ENCODE results near the gene ZBTB16. TPM values are rescaled to one million over a fixed set of nuclear protein-coding genes. Genes with fewer than 3 reads are reported as not detected.

The ZBTB16 gene
- total RNA-seq, 1 donor from 2014 or later: not detected

GRCh38 chr11:114063829-114064201 is 4.3 kb downstream of the ZBTB16 start:
- H3K4me3 Mint-ChIP-seq: no peak overlapping the region
- no peaks in the 10 kb centered on the region for H3K36me3 Mint-ChIP-seq
- no peaks in the 10 kb centered on the region for H3K9me3 Mint-ChIP-seq
- peaks cover 92% of the 10 kb centered on the region for H3K27me3 Mint-ChIP-seq (ENCODE audit: low read depth)
- peaks cover 14% of the 10 kb centered on the region for H3K4me1 Mint-ChIP-seq
- TF ChIP-seq CTCF (IDR thresholded peaks at IDR 0.05; ENCODE audit: unreplicated experiment): no peak
- DNase-seq (ENCODE audit: low spot score in 2 of 2, unreplicated experiment in 2 of 2): no peak
- no peak overlapping the region for H3K27ac Mint-ChIP-seq

- peaks cover 10% of the 10 kb centered on the region for H3K4me1 Mint-ChIP-seq
Observed at GRCh38 chr11:114064216-114064615, 4.7 kb downstream of the ZBTB16 start.

GRCh38 chr11:114065094-114065493 is 5.6 kb downstream of the ZBTB16 start:
- no peaks in the 10 kb centered on the region for H3K36me3 Mint-ChIP-seq
- H3K4me1 Mint-ChIP-seq: peaks cover 7% of the 10 kb centered on the region
- no peaks in the 10 kb centered on the region for H3K9me3 Mint-ChIP-seq
- no peak for DNase-seq (ENCODE audit: low spot score in 2 of 2, unreplicated experiment in 2 of 2)
- H3K4me3 Mint-ChIP-seq: no peak overlapping the region
- TF ChIP-seq CTCF (IDR thresholded peaks at IDR 0.05; ENCODE audit: unreplicated experiment): no peak
- H3K27me3 Mint-ChIP-seq (ENCODE audit: low read depth): peaks cover 87% of the 10 kb centered on the region
- H3K27ac Mint-ChIP-seq: no peak overlapping the region

More at GRCh38 chr11:114064216-114064615, 4.7 kb downstream of the ZBTB16 start:
- Mint-ChIP-seq H3K27me3 (ENCODE audit: low read depth) (peaks cover 92% of the 10 kb centered on the region), H3K36me3 (no peaks in the 10 kb centered on the region), H3K27ac (no peak overlapping the region), H3K4me3 (no peak overlapping the region), H3K9me3 (no peaks in the 10 kb centered on the region)
- TF ChIP-seq CTCF (IDR thresholded peaks at IDR 0.05; ENCODE audit: unreplicated experiment): no peak
- no peak for DNase-seq (ENCODE audit: low spot score in 2 of 2, unreplicated experiment in 2 of 2)

DNA sequence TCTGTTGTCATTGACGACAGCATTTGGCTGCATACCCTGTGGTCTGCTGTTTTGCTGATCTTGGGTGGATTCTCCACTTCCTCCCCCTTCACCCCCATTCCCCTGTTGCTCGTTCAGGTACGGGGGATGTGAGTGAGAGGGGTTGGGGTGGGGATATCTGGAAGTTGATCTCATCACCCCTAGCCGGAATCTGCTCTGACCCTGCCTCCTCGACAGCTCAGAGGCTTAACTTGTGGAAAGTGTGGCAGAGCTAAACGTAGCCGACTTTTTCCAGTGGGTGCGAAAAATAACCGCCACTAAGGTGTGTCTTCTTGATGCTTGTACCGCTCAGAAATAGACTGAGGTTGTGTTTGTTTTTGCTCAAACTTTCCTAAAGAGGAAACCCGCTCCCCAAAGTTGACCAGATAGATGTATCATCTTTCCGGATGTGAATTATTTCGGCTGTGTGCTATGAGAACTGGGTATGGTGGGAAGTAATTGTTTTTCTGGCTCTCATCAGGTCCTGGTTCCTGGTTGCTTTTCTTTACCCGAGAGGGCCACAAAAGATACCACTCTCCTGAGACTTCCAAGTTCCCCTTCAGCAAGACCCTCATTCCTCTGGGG is 6.6 kb downstream of the ZBTB16 start:
- Mint-ChIP-seq H3K4me1 (peaks cover 3% of the 10 kb centered on the region), H3K27ac (no peak overlapping the region), H3K4me3 (no peak overlapping the region), H3K27me3 (ENCODE audit: low read depth) (peaks cover 86% of the 10 kb centered on the region), H3K36me3 (no peaks in the 10 kb centered on the region), H3K9me3 (no peaks in the 10 kb centered on the region)
- no peak for DNase-seq (ENCODE audit: low spot score in 2 of 2, unreplicated experiment in 2 of 2)
- TF ChIP-seq CTCF (IDR thresholded peaks at IDR 0.05; ENCODE audit: unreplicated experiment): no peak

GRCh38 chr11:114068327-114068726 is 8.8 kb downstream of the ZBTB16 start:
- Mint-ChIP-seq H3K4me1 (no peaks in the 10 kb centered on the region), H3K27me3 (ENCODE audit: low read depth) (peaks cover 82% of the 10 kb centered on the region), H3K27ac (no peak overlapping the region), H3K36me3 (no peaks in the 10 kb centered on the region), H3K4me3 (no peak overlapping the region), H3K9me3 (no peaks in the 10 kb centered on the region)
- TF ChIP-seq CTCF (IDR thresholded peaks at IDR 0.05; ENCODE audit: unreplicated experiment): no peak
- no peak for DNase-seq (ENCODE audit: low spot score in 2 of 2, unreplicated experiment in 2 of 2)

All from mesothelial cell of epicardium (in vitro differentiated cells).